ENCODE results near the gene SAMD9. TPM values are rescaled to one million over a fixed set of nuclear protein-coding genes. Genes with fewer than 3 reads are reported as not detected.

Gene SAMD9
- total RNA-seq, 1 donor, result 57.5 TPM

DNA sequence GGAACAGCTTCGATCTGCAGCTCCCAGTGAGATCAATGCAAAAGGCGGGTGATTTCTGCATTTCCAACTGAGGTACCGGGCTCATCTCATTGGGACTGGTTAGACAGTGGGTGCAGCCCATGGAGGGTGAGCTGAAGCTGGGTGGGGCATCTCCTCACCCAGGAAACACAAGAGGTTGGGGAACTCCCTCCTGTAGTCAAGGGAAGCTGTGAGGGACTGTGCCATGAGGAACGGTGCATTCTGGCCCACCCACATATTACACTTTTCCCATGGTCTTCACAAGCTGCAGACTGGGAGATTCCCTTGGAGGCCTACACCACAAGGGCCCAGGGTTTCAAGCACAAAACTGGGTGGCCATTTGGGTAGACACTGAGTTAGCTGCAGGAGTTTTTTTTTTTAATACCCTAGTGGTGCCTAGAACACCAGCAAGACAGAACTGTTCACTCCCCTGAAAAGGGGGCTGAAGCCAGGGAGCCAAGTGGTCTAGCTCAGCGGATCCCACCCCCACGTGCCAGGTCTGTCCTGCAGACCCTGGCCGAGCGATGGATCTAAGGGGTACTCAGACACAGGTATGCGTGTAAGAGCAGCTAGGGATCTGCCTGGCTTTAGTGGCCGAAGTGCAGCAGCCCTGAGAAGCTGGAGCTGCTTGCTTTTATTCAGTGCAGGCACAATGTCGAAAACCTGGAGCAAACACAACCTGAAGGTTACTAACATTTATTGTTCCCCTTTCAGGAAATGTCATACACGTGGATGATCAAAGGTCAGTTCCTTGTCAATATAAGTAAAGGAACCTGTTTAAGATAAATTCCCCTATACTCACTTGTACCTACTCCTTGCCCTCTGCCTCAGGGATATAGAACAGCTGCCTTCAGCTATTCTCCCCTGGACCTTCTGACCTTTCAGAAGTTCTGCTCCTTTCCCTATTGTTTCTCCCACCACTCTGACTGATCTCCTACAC, 3.1 kb upstream of the SAMD9 start:
- TF ChIP-seq CTCF (IDR thresholded peaks at IDR 0.05; ENCODE audit: insufficient read depth, low read length), result no peak
- DNase-seq (ENCODE audit: low read depth), result no peak

GRCh38 chr7:93119191-93119905, 1.6 kb upstream of the SAMD9 start:
- no peak overlapping the region for H3K4me3 ChIP-seq (ENCODE audit: low read depth, low read length)
- peak; percentile 16 for DNase-seq (ENCODE audit: low read depth)
- no peak for TF ChIP-seq CTCF (IDR thresholded peaks at IDR 0.05; ENCODE audit: insufficient read depth, low read length)

More for the DNA sequence above, 3.1 kb upstream of the SAMD9 start:
- no peak overlapping the region for H3K4me3 ChIP-seq (ENCODE audit: low read depth, low read length)

- no peak for TF ChIP-seq CTCF (IDR thresholded peaks at IDR 0.05; ENCODE audit: insufficient read depth, low read length)
- DNase-seq (ENCODE audit: low read depth), result no peak
- H3K4me3 ChIP-seq (ENCODE audit: low read depth, low read length), result peak overlapping the region; percentile 58
Observed at GRCh38 chr7:93117327-93117726, 452 bp downstream of the SAMD9 start.

DNA sequence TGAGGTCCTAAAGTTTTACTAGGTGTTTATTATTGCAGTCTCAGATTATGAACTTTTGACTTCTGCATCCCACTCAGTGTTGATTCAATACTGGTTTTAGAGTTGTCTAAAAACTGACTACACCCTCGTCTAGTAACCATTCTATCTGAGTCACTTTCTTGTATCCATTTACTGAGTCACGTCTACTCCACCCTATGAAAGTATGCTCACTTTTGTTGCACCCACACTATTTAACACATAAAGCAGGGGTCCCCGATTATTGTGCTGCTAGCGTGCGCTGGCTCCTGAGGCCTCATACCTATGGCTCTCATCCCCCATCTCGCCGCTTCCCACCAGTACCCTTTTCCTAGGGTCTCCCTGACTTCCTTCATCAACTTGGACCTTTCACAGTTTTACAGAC, 2.0 kb downstream of the SAMD9 start:
- H3K4me3 ChIP-seq (ENCODE audit: low read depth, low read length), result peak overlapping the region; percentile 58
- no peak for TF ChIP-seq CTCF (IDR thresholded peaks at IDR 0.05; ENCODE audit: insufficient read depth, low read length)
- DNase-seq (ENCODE audit: low read depth), result peak; percentile 68

- no peak for DNase-seq (ENCODE audit: low read depth)
- H3K4me3 ChIP-seq (ENCODE audit: low read depth, low read length), result no peak overlapping the region
- no peak for TF ChIP-seq CTCF (IDR thresholded peaks at IDR 0.05; ENCODE audit: insufficient read depth, low read length)
Observed at GRCh38 chr7:93108003-93108402, 9.8 kb downstream of the SAMD9 start.

DNA sequence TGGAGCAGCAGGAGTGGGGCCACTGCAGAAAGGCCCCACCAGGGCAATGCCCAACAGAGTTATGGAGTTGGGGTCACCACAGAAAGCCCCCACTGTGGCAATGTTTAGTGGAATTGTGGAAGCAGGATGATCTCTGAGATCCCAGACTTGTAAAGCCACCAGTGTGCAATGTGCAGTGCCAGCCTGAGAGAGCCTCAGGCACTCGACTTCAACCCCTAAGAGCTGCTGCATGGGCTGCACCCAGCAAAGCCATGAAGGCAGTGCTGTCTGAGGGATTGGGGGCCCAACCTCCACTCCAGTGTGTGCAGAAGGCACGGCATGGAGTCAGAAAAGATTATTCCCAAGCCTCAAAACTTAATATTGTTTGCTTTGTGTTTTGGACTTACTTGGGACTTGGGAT, 20.4 kb downstream of the SAMD9 start:
- TF ChIP-seq CTCF (IDR thresholded peaks at IDR 0.05; ENCODE audit: insufficient read depth, low read length), result no peak
- no peak for DNase-seq (ENCODE audit: low read depth)
- H3K4me3 ChIP-seq (ENCODE audit: low read depth, low read length), result no peak overlapping the region

Measured in fibroblast of the aortic adventitia (primary cell).